Keratinocyte (primary cell): ENCODE measurements around the gene MYO16.

Experiments used
- CTCF ChIP-seq, 3 experiments: IDR thresholded peaks in 1 of 3; conservative IDR thresholded peaks in 1 of 3; optimal IDR thresholded peaks in 1 of 3; 2 replicates in 2 of 3; 3 replicates in 1 of 3; pipeline versions ENCODE3 to v1.5.1; 2011; ENCODE audit warnings: low read length in 3 of 3, mild to moderate bottlenecking in 3 of 3, moderate library complexity in 2 of 3, control low read depth in 1 of 3, inconsistent platforms in 1 of 3; ENCODE audit not compliant: insufficient read depth in 2 of 3; ENCODE audit errors: extremely low read depth in 1 of 3
- EZH2 ChIP-seq: IDR thresholded peaks from one replicate; pipeline ENCODE4 v1.6.1; 2012; ENCODE audit warnings: inconsistent platforms, mild to moderate bottlenecking, low read length, moderate library complexity

GRCh38 chr13:108950333-108951010, 321.1 kb downstream of the MYO16 start:
- TF ChIP-seq EZH2 (no peak), CTCF (optimal IDR thresholded peaks at IDR 0.05 in 1 of 3, IDR thresholded peaks at IDR 0.05 in 1 of 3, conservative IDR thresholded peaks at IDR 0.05 in 1 of 3; ENCODE audit: extremely low read depth in 1 of 3, insufficient read depth in 2 of 3, low read length in 3 of 3) (no peak)
